Measurements from ENCODE around the gene C12orf56.
"Not testable (repeated sequence)": the region's sequence is repeated elsewhere in the genome, so short reads cannot be mapped to it uniquely, and the experiment has no call there.

Gene C12orf56

GRCh38 chr12:64385468-64385867, 5.1 kb downstream of the C12orf56 start:
- TF ChIP-seq YY1 (IDR thresholded peaks at IDR 0.05; ENCODE audit: insufficient read depth, insufficient read length) (no peak), ZNF274 (IDR thresholded peaks at IDR 0.05; ENCODE audit: low read depth, low read length) (no peak), SUZ12 (IDR thresholded peaks at IDR 0.05; ENCODE audit: extremely low read depth, insufficient read depth, insufficient read length) (no peak)
- DNase-seq (ENCODE audit: low read depth, low spot score), result no peak

GRCh38 chr12:64385019-64385418, 5.5 kb downstream of the C12orf56 start:
- H3K4me1 ChIP-seq (ENCODE audit: insufficient read depth, insufficient read length), result no peaks in the 10 kb centered on the region
- no peaks in the 10 kb centered on the region for H3K27me3 ChIP-seq (ENCODE audit: insufficient read depth, insufficient read length)
- no peak for DNase-seq (ENCODE audit: low read depth, low spot score)
- no peak for TF ChIP-seq YY1 (IDR thresholded peaks at IDR 0.05; ENCODE audit: insufficient read depth, insufficient read length)
- no peak for TF ChIP-seq SUZ12 (IDR thresholded peaks at IDR 0.05; ENCODE audit: extremely low read depth, insufficient read depth, insufficient read length)
- 0 out of 2 replicates have a peak, but pooled peaks cover 9% of the 10 kb centered on the region for H3K9me3 ChIP-seq (ENCODE audit: insufficient read depth, low read length)
- H3K4me3 ChIP-seq (ENCODE audit: insufficient read length, low read depth), result no peak overlapping the region
- H3K36me3 ChIP-seq (ENCODE audit: insufficient read depth, insufficient read length, low read length), result no peaks in the 10 kb centered on the region
- no peak overlapping the region for H3K9ac ChIP-seq (ENCODE audit: insufficient read length, low read depth)

More at GRCh38 chr12:64385468-64385867, 5.1 kb downstream of the C12orf56 start:
- Histone ChIP-seq H3K27me3 (ENCODE audit: insufficient read depth, insufficient read length) (no peaks in the 10 kb centered on the region), H3K9ac (ENCODE audit: insufficient read length, low read depth) (no peak overlapping the region), H3K4me1 (ENCODE audit: insufficient read depth, insufficient read length) (no peaks in the 10 kb centered on the region), H3K4me3 (ENCODE audit: insufficient read length, low read depth) (no peak overlapping the region), H3K36me3 (ENCODE audit: insufficient read depth, insufficient read length, low read length) (no peaks in the 10 kb centered on the region), H3K9me3 (ENCODE audit: insufficient read depth, low read length) (0 out of 2 replicates have a peak, but pooled peaks cover 4% of the 10 kb centered on the region)

- H3K27me3 ChIP-seq (ENCODE audit: insufficient read depth, insufficient read length), result no peaks in the 10 kb centered on the region
- H3K36me3 ChIP-seq (ENCODE audit: insufficient read depth, insufficient read length, low read length), result no peaks in the 10 kb centered on the region
- no peak overlapping the region for H3K4me3 ChIP-seq (ENCODE audit: insufficient read length, low read depth)
- H3K9ac ChIP-seq (ENCODE audit: insufficient read length, low read depth), result no peak overlapping the region
- 0 out of 2 replicates have a peak, but pooled peaks cover 10% of the 10 kb centered on the region for H3K9me3 ChIP-seq (ENCODE audit: insufficient read depth, low read length)
- DNase-seq (ENCODE audit: low read depth, low spot score), result no peak
- no peaks in the 10 kb centered on the region for H3K4me1 ChIP-seq (ENCODE audit: insufficient read depth, insufficient read length)
- TF ChIP-seq SUZ12 (IDR thresholded peaks at IDR 0.05; ENCODE audit: extremely low read depth, insufficient read depth, insufficient read length) (no peak), YY1 (IDR thresholded peaks at IDR 0.05; ENCODE audit: insufficient read depth, insufficient read length) (no peak), ZNF274 (IDR thresholded peaks at IDR 0.05; ENCODE audit: low read depth, low read length) (no peak)
Observed at GRCh38 chr12:64383675-64384074, 6.9 kb downstream of the C12orf56 start.

GRCh38 chr12:64362721-64363305, 27.7 kb downstream of the C12orf56 start:
- DNase-seq (ENCODE audit: low read depth, low spot score), result no peak
- H3K9ac ChIP-seq (ENCODE audit: insufficient read length, low read depth), result no peak overlapping the region
- TF ChIP-seq SUZ12 (IDR thresholded peaks at IDR 0.05; ENCODE audit: extremely low read depth, insufficient read depth, insufficient read length) (no peak), ZNF274 (IDR thresholded peaks at IDR 0.05; ENCODE audit: low read depth, low read length) (no peak), YY1 (IDR thresholded peaks at IDR 0.05; ENCODE audit: insufficient read depth, insufficient read length) (no peak)
- H3K27me3 ChIP-seq (ENCODE audit: insufficient read depth, insufficient read length), result no peaks in the 10 kb centered on the region
- H3K4me1 ChIP-seq (ENCODE audit: insufficient read depth, insufficient read length), result no peaks in the 10 kb centered on the region
- H3K4me3 ChIP-seq (ENCODE audit: insufficient read length, low read depth), result no peak overlapping the region
- no peaks in the 10 kb centered on the region for H3K36me3 ChIP-seq (ENCODE audit: insufficient read depth, insufficient read length, low read length)
- no peaks in the 10 kb centered on the region for H3K9me3 ChIP-seq (ENCODE audit: insufficient read depth, low read length)

- not testable (repeated sequence) for H3K4me3 ChIP-seq (ENCODE audit: insufficient read length, low read depth); H3K36me3 ChIP-seq (ENCODE audit: insufficient read depth, insufficient read length, low read length); H3K9ac ChIP-seq (ENCODE audit: insufficient read length, low read depth); H3K9me3 ChIP-seq (ENCODE audit: insufficient read depth, low read length); H3K27me3 ChIP-seq (ENCODE audit: insufficient read depth, insufficient read length); DNase-seq (ENCODE audit: low read depth, low spot score); H3K4me1 ChIP-seq (ENCODE audit: insufficient read depth, insufficient read length)
Observed at GRCh38 chr12:64361173-64361572, 29.4 kb downstream of the C12orf56 start.

GRCh38 chr12:64356209-64356608, 34.3 kb downstream of the C12orf56 start:
- not testable (repeated sequence) for H3K4me3 ChIP-seq (ENCODE audit: insufficient read length, low read depth); H3K4me1 ChIP-seq (ENCODE audit: insufficient read depth, insufficient read length); H3K27me3 ChIP-seq (ENCODE audit: insufficient read depth, insufficient read length); DNase-seq (ENCODE audit: low read depth, low spot score); H3K36me3 ChIP-seq (ENCODE audit: insufficient read depth, insufficient read length, low read length); H3K9ac ChIP-seq (ENCODE audit: insufficient read length, low read depth)
- H3K9me3 ChIP-seq (ENCODE audit: insufficient read depth, low read length), result peaks cover 29% of the 10 kb centered on the region

- no peak overlapping the region for H3K9ac ChIP-seq (ENCODE audit: insufficient read length, low read depth)
- H3K4me3 ChIP-seq (ENCODE audit: insufficient read length, low read depth), result no peak overlapping the region
- no peak for DNase-seq (ENCODE audit: low read depth, low spot score)
- TF ChIP-seq ZNF274 (IDR thresholded peaks at IDR 0.05; ENCODE audit: low read depth, low read length) (no peak), YY1 (IDR thresholded peaks at IDR 0.05; ENCODE audit: insufficient read depth, insufficient read length) (no peak), SUZ12 (IDR thresholded peaks at IDR 0.05; ENCODE audit: extremely low read depth, insufficient read depth, insufficient read length) (no peak)
- peaks cover 46% of the 10 kb centered on the region for H3K9me3 ChIP-seq (ENCODE audit: insufficient read depth, low read length)
- H3K36me3 ChIP-seq (ENCODE audit: insufficient read depth, insufficient read length, low read length), result no peaks in the 10 kb centered on the region
- no peaks in the 10 kb centered on the region for H3K27me3 ChIP-seq (ENCODE audit: insufficient read depth, insufficient read length)
- H3K4me1 ChIP-seq (ENCODE audit: insufficient read depth, insufficient read length), result no peaks in the 10 kb centered on the region
Observed at GRCh38 chr12:64352181-64352580, 38.4 kb downstream of the C12orf56 start.

GRCh38 chr12:64351265-64351664, 39.3 kb downstream of the C12orf56 start:
- no peak for DNase-seq (ENCODE audit: low read depth, low spot score)
- H3K9ac ChIP-seq (ENCODE audit: insufficient read length, low read depth), result no peak overlapping the region
- no peaks in the 10 kb centered on the region for H3K4me1 ChIP-seq (ENCODE audit: insufficient read depth, insufficient read length)
- no peaks in the 10 kb centered on the region for H3K27me3 ChIP-seq (ENCODE audit: insufficient read depth, insufficient read length)
- TF ChIP-seq YY1 (IDR thresholded peaks at IDR 0.05; ENCODE audit: insufficient read depth, insufficient read length) (no peak), ZNF274 (IDR thresholded peaks at IDR 0.05; ENCODE audit: low read depth, low read length) (no peak), SUZ12 (IDR thresholded peaks at IDR 0.05; ENCODE audit: extremely low read depth, insufficient read depth, insufficient read length) (no peak)
- H3K36me3 ChIP-seq (ENCODE audit: insufficient read depth, insufficient read length, low read length), result no peaks in the 10 kb centered on the region
- no peak overlapping the region for H3K4me3 ChIP-seq (ENCODE audit: insufficient read length, low read depth)
- peaks cover 40% of the 10 kb centered on the region for H3K9me3 ChIP-seq (ENCODE audit: insufficient read depth, low read length)
